HG02870 (cell line): ENCODE measurements around the gene CDCA5.

Experiments
- ATAC-seq: cut with Tn5 transposase; IDR thresholded peaks from one replicate; pipeline ENCODE4 v1.9.1; 2021; ENCODE audit warnings: mild to moderate bottlenecking, moderate library complexity; ENCODE audit not compliant: unreplicated experiment

CDCA5 gene

DNA sequence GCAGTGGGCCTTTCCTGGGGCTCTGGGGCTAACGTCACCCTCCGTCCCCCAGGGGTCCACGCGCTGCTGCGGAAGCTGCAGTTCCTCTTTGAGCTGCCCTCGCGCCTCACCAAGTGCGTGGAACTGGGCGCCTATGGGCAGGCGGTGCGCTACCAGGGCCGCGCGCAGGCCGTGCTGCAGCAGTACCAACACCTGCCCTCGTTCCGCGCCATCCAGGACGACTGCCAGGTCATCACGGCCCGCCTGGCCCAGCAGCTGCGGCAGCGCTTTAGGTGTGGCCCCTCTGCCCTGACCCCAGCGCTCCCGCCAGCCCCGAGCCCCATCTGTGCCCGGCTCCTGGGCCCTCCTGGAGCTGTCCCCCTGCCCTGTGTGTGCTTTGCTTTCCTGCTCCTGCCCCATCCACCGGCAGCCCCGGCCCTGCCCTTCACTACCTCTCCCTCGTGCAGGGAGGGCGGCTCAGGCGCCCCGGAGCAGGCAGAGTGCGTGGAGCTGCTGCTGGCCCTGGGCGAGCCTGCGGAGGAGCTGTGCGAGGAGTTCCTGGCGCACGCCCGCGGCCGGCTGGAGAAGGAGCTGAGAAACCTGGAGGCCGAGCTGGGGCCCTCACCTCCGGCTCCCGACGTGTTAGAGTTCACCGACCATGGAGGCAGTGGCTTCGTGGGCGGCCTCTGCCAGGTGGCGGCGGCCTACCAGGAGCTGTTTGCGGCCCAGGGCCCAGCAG, 24.1 kb upstream of the CDCA5 start:
- no peak for ATAC-seq

GRCh38 chr11:65107078-65107477, 23.2 kb upstream of the CDCA5 start:
- ATAC-seq: no peak

- no peak for ATAC-seq
These were observed 20.8 kb upstream of the CDCA5 start for GRCh38 chr11:65104628-65105027.

GRCh38 chr11:65103476-65103875, 19.6 kb upstream of the CDCA5 start:
- no peak for ATAC-seq

DNA sequence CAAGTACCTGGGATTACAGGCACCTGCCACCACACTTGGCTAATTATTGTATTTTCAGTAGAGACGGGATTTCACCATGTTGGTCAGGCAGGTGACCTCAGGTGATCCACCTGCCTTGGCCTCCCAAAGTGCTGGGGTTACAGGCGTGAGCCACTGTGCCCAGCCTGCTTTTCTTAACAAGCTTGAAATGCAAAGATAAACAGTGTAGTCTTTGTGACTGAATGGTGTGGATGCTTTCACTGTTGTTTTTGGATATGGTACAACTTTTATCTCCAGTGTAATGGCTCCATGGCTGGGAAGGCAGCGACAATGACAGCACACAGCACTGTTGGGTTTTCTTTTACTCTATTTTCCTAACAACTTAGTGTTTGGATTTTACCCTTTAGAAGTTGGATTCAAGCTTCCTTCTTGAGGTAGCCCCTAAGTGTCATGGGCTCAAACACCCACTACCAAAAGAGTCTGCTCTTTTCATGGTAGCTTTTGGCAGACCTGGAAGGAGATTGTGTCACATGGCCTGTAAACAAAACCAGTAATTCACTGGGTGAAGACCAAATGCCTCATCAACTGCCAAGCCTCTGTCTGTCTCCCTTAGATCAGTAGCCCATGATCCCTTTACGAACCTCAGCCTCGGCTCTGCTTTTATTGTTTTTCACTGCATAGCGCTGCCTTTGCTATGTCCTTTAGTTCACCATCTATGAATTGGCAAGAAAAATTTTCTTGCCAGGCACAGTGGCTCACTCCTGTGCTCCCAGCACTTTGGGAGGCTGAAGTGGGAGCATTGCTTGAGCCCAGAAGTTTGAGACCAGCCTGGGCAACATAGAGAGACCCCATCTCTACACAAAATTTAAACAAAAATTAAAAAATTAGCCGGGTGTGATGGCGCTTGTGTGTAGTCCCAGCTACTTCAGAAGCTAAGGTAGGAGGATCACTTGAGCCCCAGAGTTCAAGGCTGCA, 18.6 kb upstream of the CDCA5 start:
- ATAC-seq: no peak

DNA sequence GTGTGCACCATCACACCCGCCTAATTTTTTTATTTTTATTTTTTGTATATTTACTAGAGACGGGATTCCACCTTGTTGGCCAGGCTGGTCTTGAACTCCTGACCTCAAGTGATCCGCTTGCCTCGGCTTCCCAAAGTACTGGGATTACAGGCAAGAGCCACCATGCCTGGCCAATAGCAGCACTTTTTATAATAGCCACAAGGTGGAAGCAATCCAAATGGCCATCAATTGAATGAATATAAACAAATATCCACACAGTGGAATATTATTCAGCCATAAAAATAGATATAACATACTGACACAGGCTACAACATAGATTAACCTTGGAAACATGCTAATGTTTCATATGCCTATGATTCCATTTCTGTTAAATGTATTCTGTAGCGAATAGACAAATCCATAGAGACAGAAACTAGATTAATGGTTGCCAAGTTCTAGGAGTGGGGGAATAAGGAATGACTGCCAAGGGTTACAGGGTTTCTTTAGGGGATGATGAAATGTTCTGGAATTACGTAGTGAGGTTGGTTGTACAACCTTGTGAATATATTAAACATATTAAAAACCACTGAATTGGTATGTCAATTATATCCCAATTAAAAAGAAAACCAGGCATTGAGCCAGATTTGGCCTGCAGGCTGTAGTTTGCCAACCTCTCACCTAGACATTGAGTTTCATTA, 17.0 kb upstream of the CDCA5 start:
- no peak for ATAC-seq

GRCh38 chr11:65096926-65097325, 13.1 kb upstream of the CDCA5 start:
- ATAC-seq: no peak

GRCh38 chr11:65095974-65096806, 12.3 kb upstream of the CDCA5 start, which contains the start of gene VPS51:
VPS51 (plus strand) TSS chr11:65096214; CDS start chr11:65096251, 37 bp downstream.
- peak; percentile 74 for ATAC-seq

DNA sequence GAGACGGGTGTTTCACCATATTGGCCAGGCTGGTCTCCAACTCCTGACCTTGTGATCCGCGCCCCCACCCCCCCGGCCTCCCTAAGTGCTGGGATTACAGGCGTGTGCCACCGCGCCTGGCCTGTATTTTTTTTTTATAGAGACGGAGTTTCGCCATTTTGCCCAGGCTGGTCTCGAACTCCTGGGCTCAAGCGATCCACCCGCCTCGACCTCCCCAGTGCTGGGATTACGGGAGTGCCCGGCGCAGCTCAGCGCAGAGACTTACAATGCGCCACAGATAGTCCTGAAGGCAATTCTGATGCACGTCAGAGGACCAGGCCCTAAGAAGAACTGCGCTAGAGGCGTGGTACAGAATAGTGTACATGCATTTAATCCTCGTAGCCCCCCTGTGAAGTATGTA, 11.6 kb upstream of the CDCA5 start:
- ATAC-seq: no peak

- ATAC-seq: no peak
These were observed 6.8 kb upstream of the CDCA5 start for GRCh38 chr11:65090628-65091027.

GRCh38 chr11:65089621-65090020, 5.8 kb upstream of the CDCA5 start:
- no peak for ATAC-seq

- ATAC-seq: no peak
These were observed 4.0 kb upstream of the CDCA5 start for GRCh38 chr11:65087827-65088226.

GRCh38 chr11:65087216-65087615, 3.4 kb upstream of the CDCA5 start:
- ATAC-seq: no peak

DNA sequence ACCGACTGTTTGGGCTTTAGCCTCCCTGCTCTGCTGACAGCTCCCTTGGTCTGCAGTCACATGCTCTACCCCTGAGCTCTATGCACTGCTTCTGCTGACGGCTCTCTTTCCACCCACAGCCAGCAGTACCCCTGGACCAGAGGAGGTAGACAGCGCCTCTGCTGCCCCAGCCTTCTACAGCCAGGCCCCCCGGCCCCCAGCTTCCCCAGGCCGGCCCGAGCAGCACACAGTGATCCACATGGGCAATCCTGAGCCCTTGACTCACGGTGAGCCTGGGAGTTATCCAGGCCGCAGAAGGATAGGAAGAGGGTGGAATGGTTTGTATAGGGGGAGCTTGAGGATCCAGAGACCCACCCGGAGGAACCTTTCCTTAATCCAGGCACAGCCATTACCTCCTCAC, 3.0 kb upstream of the CDCA5 start:
- no peak for ATAC-seq

GRCh38 chr11:65085446-65085845, 1.6 kb upstream of the CDCA5 start:
- no peak for ATAC-seq

GRCh38 chr11:65084598-65085375, 947 bp upstream of the CDCA5 start:
- no peak for ATAC-seq

GRCh38 chr11:65083134-65083833, 556 bp downstream of the CDCA5 start:
- no peak for ATAC-seq

DNA sequence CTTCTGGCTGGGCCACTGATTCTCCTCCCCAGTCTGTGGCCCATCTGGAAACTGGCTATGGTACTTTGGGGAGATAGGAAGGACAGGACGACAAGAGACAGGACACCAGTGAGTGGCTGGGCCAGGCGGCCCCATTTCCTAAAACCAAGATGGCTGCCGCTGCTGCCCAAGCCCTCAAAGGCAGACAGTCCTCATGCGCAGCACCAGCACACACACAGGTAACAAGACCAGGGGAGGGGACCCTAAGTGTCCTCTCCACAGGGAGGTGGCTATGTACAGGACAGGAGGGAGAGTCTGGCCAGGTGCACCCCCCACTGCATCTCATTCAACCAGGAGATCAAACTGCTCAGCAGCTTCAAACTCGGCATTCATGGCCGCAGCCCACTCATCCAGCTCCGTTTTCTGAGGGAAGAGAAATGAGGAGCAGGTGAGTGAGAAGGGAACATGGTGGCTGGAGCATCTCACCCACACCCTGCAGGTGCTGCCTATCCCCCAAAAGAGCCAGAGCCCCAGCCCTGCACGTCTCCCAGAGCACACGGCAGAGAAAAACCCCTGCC, 5.0 kb downstream of the CDCA5 start:
- ATAC-seq: no peak

DNA sequence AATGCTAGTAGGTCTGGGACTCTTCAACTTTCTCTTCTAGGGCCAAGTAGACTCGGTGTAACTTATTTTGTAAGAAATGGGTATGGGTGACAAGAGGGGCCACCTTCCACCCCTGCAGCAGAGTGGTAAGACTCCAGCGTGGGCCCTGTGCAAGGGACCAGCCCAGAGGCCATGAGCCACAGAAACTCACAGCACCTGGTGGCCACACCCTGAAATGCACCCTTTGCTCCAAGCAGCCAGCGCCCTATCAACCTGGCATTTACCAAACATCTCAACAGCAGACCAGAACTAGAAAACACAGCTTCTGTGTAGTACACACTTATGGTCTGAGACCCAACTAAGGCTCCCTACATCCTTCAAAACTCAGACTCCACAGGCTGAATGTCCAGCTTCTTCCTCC, 5.7 kb downstream of the CDCA5 start:
- no peak for ATAC-seq
